Mammary epithelial cell (primary cell): ENCODE results near the gene AK8.

Experiments used
- CTCF ChIP-seq, 2 donors: IDR thresholded peaks in 1 of 2; conservative IDR thresholded peaks in 1 of 2; 2 replicates each; pipeline ENCODE4 v1.5.1; 2011 to 2012; ENCODE audit warnings: inconsistent platforms in 2 of 2, low read length in 2 of 2, mild to moderate bottlenecking in 2 of 2, control low read depth in 1 of 2, low read depth in 1 of 2; ENCODE audit not compliant: insufficient read depth in 1 of 2; ENCODE audit errors: extremely low read depth in 1 of 2
- EZH2 ChIP-seq: IDR thresholded peaks from 2 replicates; pipeline ENCODE4 v1.6.1; 2012; ENCODE audit warnings: low read length, inconsistent platforms, borderline replicate concordance

- TF ChIP-seq EZH2 (no peak), CTCF (conservative IDR thresholded peaks at IDR 0.05 in 1 of 2, IDR thresholded peaks at IDR 0.05 in 1 of 2; ENCODE audit: extremely low read depth in 1 of 2, insufficient read depth in 1 of 2, low read depth in 1 of 2, low read length in 2 of 2) (no peak)
Measured at GRCh38 chr9:132826621-132827365, 51.3 kb downstream of the AK8 start.
